H9 (cell line): ENCODE results near the gene COL4A4. TPM values are rescaled to one million over a fixed set of nuclear protein-coding genes. Genes with fewer than 3 reads are reported as not detected.

ENCODE experiments used
- DNase-seq: peaks from one replicate; pipeline ENCODE4 v3.0.0-alpha.2; 2017
- H2AFZ ChIP-seq: one replicate; pipeline ENCODE4 v1.6.1; 2013; ENCODE audit warnings: mild to moderate bottlenecking, low read length, control low read depth, moderate library complexity
- H2AK5ac ChIP-seq: 2 replicates; pipeline ENCODE4 v1.6.1; 2013; ENCODE audit warnings: low read length, control low read depth, mixed read lengths; ENCODE audit not compliant: insufficient read length
- H2BK120ac ChIP-seq: one replicate; pipeline ENCODE4 v1.6.1; 2013; ENCODE audit warnings: low read depth, mild to moderate bottlenecking, low read length, control low read depth, inconsistent platforms; ENCODE audit not compliant: poor library complexity, severe bottlenecking
- H2BK12ac ChIP-seq: 2 replicates; pipeline ENCODE4 v1.6.1; 2013; ENCODE audit warnings: low read length, control low read depth, mixed read lengths, low read depth; ENCODE audit not compliant: insufficient read length
- H2BK15ac ChIP-seq: 2 replicates; pipeline ENCODE4 v1.6.1; 2013; ENCODE audit warnings: low read depth, low read length, control low read depth
- H2BK20ac ChIP-seq: one replicate; pipeline ENCODE4 v1.6.1; 2013; ENCODE audit warnings: low read depth, mild to moderate bottlenecking, low read length, control low read depth, inconsistent platforms; ENCODE audit not compliant: poor library complexity, severe bottlenecking
- H2BK5ac ChIP-seq: 2 replicates; pipeline ENCODE4 v1.6.1; 2013; ENCODE audit warnings: low read length, control low read depth, mixed read lengths; ENCODE audit not compliant: insufficient read length
- H3K14ac ChIP-seq: 2 replicates; pipeline ENCODE4 v1.6.1; 2013; ENCODE audit warnings: low read length, control low read depth; ENCODE audit not compliant: insufficient read depth
- H3K18ac ChIP-seq: 2 replicates; pipeline ENCODE4 v1.6.1; 2013; ENCODE audit warnings: low read depth, mild to moderate bottlenecking, mixed read lengths, low read length, control low read depth; ENCODE audit not compliant: insufficient read length
- H3K23ac ChIP-seq: 2 replicates; pipeline ENCODE4 v1.6.1; 2013; ENCODE audit warnings: low read length, control low read depth, mixed read lengths, low read depth; ENCODE audit not compliant: insufficient read length
- H3K23me2 ChIP-seq: 2 replicates; pipeline ENCODE4 v1.6.1; 2013; ENCODE audit warnings: low read depth, mild to moderate bottlenecking, mixed read lengths, low read length, control low read depth; ENCODE audit not compliant: insufficient read length, poor library complexity, severe bottlenecking
- H3K27ac ChIP-seq: 2 replicates; pipeline ENCODE4 v1.5.1; 2013; ENCODE audit warnings: low read length, control low read depth, mixed read lengths, low read depth; ENCODE audit not compliant: insufficient read length
- H3K27me3 ChIP-seq: 2 replicates; pipeline ENCODE4 v1.6.1; 2013; ENCODE audit warnings: low read length, control low read depth, inconsistent platforms; ENCODE audit not compliant: insufficient read depth
- H3K4ac ChIP-seq: 2 replicates; pipeline ENCODE4 v1.6.1; 2013; ENCODE audit warnings: low read depth, mild to moderate bottlenecking, control low read depth, inconsistent platforms, low read length, moderate library complexity
- H3K4me1 ChIP-seq: 2 replicates; pipeline ENCODE4 v1.6.1; 2013; ENCODE audit warnings: low read length, control low read depth, inconsistent platforms; ENCODE audit not compliant: insufficient read depth
- H3K4me2 ChIP-seq: 2 replicates; pipeline ENCODE4 v1.6.1; 2013; ENCODE audit warnings: low read length, control low read depth, mixed read lengths; ENCODE audit not compliant: insufficient read length, insufficient read depth
- H3K56ac ChIP-seq: 2 replicates; pipeline ENCODE4 v1.6.1; 2013; ENCODE audit warnings: low read depth, mild to moderate bottlenecking, mixed read lengths, low read length, control low read depth; ENCODE audit not compliant: insufficient read length
- H3K79me1 ChIP-seq: 2 replicates; pipeline ENCODE4 v1.6.1; 2013; ENCODE audit warnings: low read depth, mild to moderate bottlenecking, moderate library complexity, low read length, control low read depth, inconsistent platforms; ENCODE audit not compliant: insufficient read depth, poor library complexity, severe bottlenecking
- H3K79me2 ChIP-seq: 2 replicates; pipeline ENCODE4 v1.6.1; 2013; ENCODE audit warnings: low read length, control low read depth, inconsistent platforms; ENCODE audit not compliant: insufficient read depth
- H3K9ac ChIP-seq: 2 replicates; pipeline ENCODE4 v1.6.1; 2013; ENCODE audit warnings: low read length, control low read depth, mixed read lengths; ENCODE audit not compliant: insufficient read length; ENCODE audit errors: extremely low read depth
- H3K9me3 ChIP-seq: one replicate; pipeline ENCODE4 v1.6.1; 2013; ENCODE audit warnings: low read depth, low read length, inconsistent platforms; ENCODE audit not compliant: control insufficient read depth
- H3T11ph ChIP-seq: one replicate; pipeline ENCODE4 v1.6.1; 2013; ENCODE audit warnings: mild to moderate bottlenecking, low read length, control low read depth, inconsistent platforms
- H4K20me1 ChIP-seq: one replicate; pipeline ENCODE4 v1.6.1; 2013; ENCODE audit not compliant: control insufficient read depth, insufficient read length, insufficient read depth
- H4K5ac ChIP-seq: 2 replicates; pipeline ENCODE4 v1.6.1; 2013; ENCODE audit warnings: low read depth, mild to moderate bottlenecking, mixed read lengths, low read length, control low read depth; ENCODE audit not compliant: insufficient read length
- H4K8ac ChIP-seq: replicated peaks from 2 replicates; pipeline ENCODE4 v1.6.1; 2013; ENCODE audit warnings: low read length, control low read depth, mixed read lengths, low read depth; ENCODE audit not compliant: insufficient read length
- H4K91ac ChIP-seq: 2 replicates; pipeline ENCODE4 v1.6.1; 2013; ENCODE audit warnings: low read depth, mild to moderate bottlenecking, moderate library complexity, mixed read lengths, low read length, control low read depth; ENCODE audit not compliant: insufficient read length
- H3K27ac Mint-ChIP-seq, 3 experiments: 2 replicates in 2 of 3; 3 replicates in 1 of 3; pipeline ENCODE4 v1.8.0; 2020 to 2021; ENCODE audit warnings: mixed read lengths in 3 of 3, mild to moderate bottlenecking in 1 of 3, moderate library complexity in 1 of 3
- H3K27me3 Mint-ChIP-seq: 2 replicates; pipeline ENCODE4 v1.8.0; 2021; ENCODE audit warnings: low read depth, mild to moderate bottlenecking, moderate library complexity, mixed read lengths
- H3K36me3 Mint-ChIP-seq, 3 experiments: 2 replicates in 2 of 3; 3 replicates in 1 of 3; pipeline ENCODE4 v1.8.0; 2020 to 2021; ENCODE audit warnings: low read depth in 3 of 3, mixed read lengths in 3 of 3; ENCODE audit not compliant: insufficient read depth in 1 of 3
- H3K4me1 Mint-ChIP-seq, 2 experiments: 2 replicates each; pipeline ENCODE4 v1.8.0; 2020; ENCODE audit warnings: mixed read lengths in 2 of 2
- H3K4me3 Mint-ChIP-seq, 2 experiments: 2 replicates in 1 of 2; 3 replicates in 1 of 2; pipeline ENCODE4 v1.8.0; 2020 to 2021; ENCODE audit warnings: mild to moderate bottlenecking in 2 of 2, mixed read lengths in 2 of 2, moderate library complexity in 1 of 2
- H3K9me3 Mint-ChIP-seq, 2 experiments: 2 replicates in 1 of 2; 3 replicates in 1 of 2; pipeline ENCODE4 v1.8.0; 2020; ENCODE audit warnings: mild to moderate bottlenecking in 2 of 2, mixed read lengths in 2 of 2, moderate library complexity in 1 of 2
- WGBS: extraction: QIAGEN DNeasy Blood & Tissue Kit; methylation state at CpG from one replicate; pipeline ENCODE4 v1.1.7; 2013; ENCODE audit warnings: missing lambda C conversion rate, low lambda C conversion rate, mixed read lengths; ENCODE audit not compliant: insufficient read length; ENCODE audit errors: extremely low coverage; 5-methylcytosine and 5-hydroxymethylcytosine counted together
- total RNA-seq: library from RNA; stranded (reverse); gene quantifications from 2 replicates; pipeline ENCODE4 v1.2.1, GENCODE V29; 2021
- TF ChIP-seq, protein P1 (sequence below): fragments of 200-600 bp; sonication (generic); conservative IDR thresholded peaks from 3 replicates; pipeline ENCODE4 v1.8.0; 2021; ENCODE audit warnings: antibody characterized with exemption, mild to moderate bottlenecking

COL4A4 gene
- total RNA-seq, 1 experiment from 2014 or later: 0.92 TPM

DNA sequence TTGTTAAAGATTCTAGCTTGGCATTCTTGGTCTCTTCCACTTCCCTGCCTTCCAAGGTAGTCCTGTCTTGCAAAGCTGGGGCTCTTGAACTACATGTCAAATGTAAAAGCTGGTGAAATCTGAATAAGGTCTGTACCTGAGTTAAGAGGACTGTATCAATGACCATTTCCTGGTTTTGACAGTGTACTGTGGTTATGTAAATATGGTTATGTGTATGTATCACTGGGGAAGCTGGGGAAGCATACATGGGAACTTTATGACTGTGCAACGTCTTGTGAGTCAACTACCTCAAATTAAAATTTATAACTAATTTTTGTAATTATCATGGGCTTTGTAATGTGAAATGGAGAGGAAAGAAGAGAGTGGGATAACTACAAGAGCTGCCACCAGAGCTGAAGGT, 81.7 kb downstream of the COL4A4 start:
- no peak overlapping the region for H2AFZ ChIP-seq
- no peak overlapping the region for H2BK15ac ChIP-seq
- H2BK20ac ChIP-seq: no peak overlapping the region
- Mint-ChIP-seq H3K9me3 (no peaks in the 10 kb centered on the region; a peak in 2 of 5 replicates), H3K27me3 (no peaks in the 10 kb centered on the region), H3K4me3 (no peak overlapping the region), H3K4me1 (no peaks in the 10 kb centered on the region), H3K27ac (no peak overlapping the region), H3K36me3 (peaks cover 0 to 3% (median 0%) of the 10 kb centered on the region in 3 experiments; a peak in 1 of 7 replicates)
- no peak overlapping the region for H2BK12ac ChIP-seq
- H3K4ac ChIP-seq: no peak overlapping the region
- H3K23me2 ChIP-seq: no peaks in the 10 kb centered on the region
- no CpG with 5 or more reads among the region's 1 CpG for whole genome bisulfite sequencing
- H3K4me1 ChIP-seq: no peaks in the 10 kb centered on the region
- H3K4me2 ChIP-seq: no peak overlapping the region
- no peaks in the 10 kb centered on the region for H4K20me1 ChIP-seq
- H3K56ac ChIP-seq: no peak overlapping the region
- TF ChIP-seq, protein P1, sequence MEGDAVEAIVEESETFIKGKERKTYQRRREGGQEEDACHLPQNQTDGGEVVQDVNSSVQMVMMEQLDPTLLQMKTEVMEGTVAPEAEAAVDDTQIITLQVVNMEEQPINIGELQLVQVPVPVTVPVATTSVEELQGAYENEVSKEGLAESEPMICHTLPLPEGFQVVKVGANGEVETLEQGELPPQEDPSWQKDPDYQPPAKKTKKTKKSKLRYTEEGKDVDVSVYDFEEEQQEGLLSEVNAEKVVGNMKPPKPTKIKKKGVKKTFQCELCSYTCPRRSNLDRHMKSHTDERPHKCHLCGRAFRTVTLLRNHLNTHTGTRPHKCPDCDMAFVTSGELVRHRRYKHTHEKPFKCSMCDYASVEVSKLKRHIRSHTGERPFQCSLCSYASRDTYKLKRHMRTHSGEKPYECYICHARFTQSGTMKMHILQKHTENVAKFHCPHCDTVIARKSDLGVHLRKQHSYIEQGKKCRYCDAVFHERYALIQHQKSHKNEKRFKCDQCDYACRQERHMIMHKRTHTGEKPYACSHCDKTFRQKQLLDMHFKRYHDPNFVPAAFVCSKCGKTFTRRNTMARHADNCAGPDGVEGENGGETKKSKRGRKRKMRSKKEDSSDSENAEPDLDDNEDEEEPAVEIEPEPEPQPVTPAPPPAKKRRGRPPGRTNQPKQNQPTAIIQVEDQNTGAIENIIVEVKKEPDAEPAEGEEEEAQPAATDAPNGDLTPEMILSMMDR: no peak
- no peak overlapping the region for H4K5ac ChIP-seq
- DNase-seq: no peak
- H3K27me3 ChIP-seq: no peaks in the 10 kb centered on the region
- no peak overlapping the region for H4K8ac ChIP-seq
- no peak overlapping the region for H2BK120ac ChIP-seq
- no peak overlapping the region for H3T11ph ChIP-seq
- no peak overlapping the region for H3K23ac ChIP-seq
- H2BK5ac ChIP-seq: no peak overlapping the region
- no peak overlapping the region for H3K9ac ChIP-seq
- H3K79me1 ChIP-seq: no peaks in the 10 kb centered on the region
- no peak overlapping the region for H4K91ac ChIP-seq
- no peak overlapping the region for H3K14ac ChIP-seq
- H3K27ac ChIP-seq: no peak overlapping the region
- no peaks in the 10 kb centered on the region for H3K79me2 ChIP-seq
- no peak overlapping the region for H3K18ac ChIP-seq
- H3K9me3 ChIP-seq: no peaks in the 10 kb centered on the region
- no peak overlapping the region for H2AK5ac ChIP-seq
